ENCODE data around the gene DYNLT2B. TPM values are rescaled to one million over a fixed set of nuclear protein-coding genes. Genes with fewer than 3 reads are reported as not detected.

Gene DYNLT2B
- polyA plus RNA-seq, 1 donor = 15.5 TPM

DNA sequence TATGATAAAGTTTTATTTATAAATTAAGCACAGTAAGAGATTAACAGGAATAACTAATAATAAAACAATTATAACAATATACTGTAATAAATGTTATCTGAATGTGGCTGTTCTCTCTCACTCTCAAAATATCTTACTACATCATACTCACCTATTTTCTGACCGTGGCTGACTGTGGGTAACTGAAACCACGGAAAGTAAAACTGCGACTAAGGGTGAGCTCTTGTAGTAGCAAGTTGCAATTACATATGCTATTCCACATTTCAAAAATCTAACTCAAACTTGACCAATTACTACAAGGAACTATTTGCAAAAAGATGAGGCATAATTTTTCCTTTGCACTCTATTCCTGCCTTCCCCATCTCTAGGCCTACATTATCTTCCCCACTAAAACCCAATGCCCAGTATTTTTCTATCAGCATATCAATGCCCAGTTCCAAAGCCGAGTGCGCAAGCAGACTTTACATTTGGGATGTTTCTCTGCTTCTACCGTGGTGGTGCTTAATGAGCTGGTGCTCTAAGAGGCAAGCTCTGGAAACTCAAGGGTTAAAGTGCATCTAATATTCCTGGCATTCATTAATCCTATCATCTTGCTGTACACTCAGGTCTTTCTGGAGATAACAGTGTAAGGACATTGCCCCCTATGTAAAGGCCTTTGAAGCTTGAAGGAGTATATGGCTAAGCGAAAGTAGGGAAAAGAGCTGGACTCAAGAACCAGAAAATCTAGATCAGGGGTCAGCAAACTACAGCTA is 37.2 kb downstream of the DYNLT2B start:
- no peaks in the 10 kb centered on the region for H3K36me3 ChIP-seq (ENCODE audit: control insufficient read depth, insufficient read depth, low read length)
- no peaks in the 10 kb centered on the region for H3K9me3 ChIP-seq (ENCODE audit: control insufficient read depth, low read depth, low read length)
- WGBS (ENCODE audit: insufficient coverage, low lambda C conversion rate) = 0% methylated on average over 1 of the region's 7 CpGs
- peak; percentile 71 to 84 for DNase-seq
- H3K27me3 ChIP-seq (ENCODE audit: control insufficient read depth, insufficient read depth, low read length) = no peaks in the 10 kb centered on the region
- H3K4me1 ChIP-seq (ENCODE audit: control insufficient read depth, insufficient read depth, low read length) = peaks cover 31% of the 10 kb centered on the region
- no peak overlapping the region for H3K4me3 ChIP-seq (ENCODE audit: low read length)
- H3K27ac ChIP-seq (ENCODE audit: low read length) = peak overlapping the region; percentile 79

DNA sequence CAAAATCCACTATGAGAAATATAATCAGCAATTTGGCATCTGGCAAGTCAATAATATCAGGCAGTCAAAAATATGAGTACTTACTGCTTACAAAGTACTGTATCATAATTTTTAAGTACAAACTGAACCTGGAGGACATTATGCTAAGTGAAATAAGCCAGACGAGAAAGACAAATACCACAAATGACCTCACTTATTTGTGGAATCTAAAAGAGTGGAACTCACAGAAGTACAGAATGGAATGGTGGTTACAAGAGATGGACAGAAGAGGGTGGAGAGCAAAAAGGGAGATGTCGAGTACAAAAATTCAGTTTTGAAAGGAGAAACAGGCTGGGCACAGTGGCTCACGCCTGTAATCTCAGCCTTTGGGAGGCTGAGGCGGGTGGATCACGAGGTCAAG is 42.9 kb downstream of the DYNLT2B start:
- Histone ChIP-seq H3K27me3 (ENCODE audit: control insufficient read depth, insufficient read depth, low read length) (no peaks in the 10 kb centered on the region), H3K4me1 (ENCODE audit: control insufficient read depth, insufficient read depth, low read length) (peaks cover 14% of the 10 kb centered on the region), H3K4me3 (ENCODE audit: low read length) (no peak overlapping the region), H3K9me3 (ENCODE audit: control insufficient read depth, low read depth, low read length) (peaks cover 13% of the 10 kb centered on the region), H3K36me3 (ENCODE audit: control insufficient read depth, insufficient read depth, low read length) (peaks cover 22% of the 10 kb centered on the region), H3K27ac (ENCODE audit: low read length) (no peak overlapping the region)
- 100% methylated on average over 1 of the region's 5 CpGs for WGBS (ENCODE audit: insufficient coverage, low lambda C conversion rate)
- no peak for DNase-seq

DNA sequence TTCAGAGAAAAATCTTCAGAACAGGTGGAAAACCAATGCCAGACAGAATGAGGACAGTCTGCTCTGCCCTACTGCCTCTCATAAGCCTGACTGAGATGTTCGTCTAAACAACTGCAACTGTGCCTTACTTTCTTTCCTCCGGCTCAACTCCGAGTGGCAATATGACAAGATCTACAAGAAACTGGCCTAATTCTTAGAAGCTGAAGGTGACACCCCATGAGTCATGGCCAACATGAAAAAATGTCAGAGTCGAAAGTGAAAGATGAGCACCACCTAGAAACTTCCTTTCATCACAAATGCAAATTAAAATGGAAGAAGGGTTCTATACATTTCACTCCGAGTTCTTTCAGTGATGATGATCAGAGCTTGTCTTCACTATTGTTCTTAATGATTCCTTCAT is 43.5 kb downstream of the DYNLT2B start:
- Histone ChIP-seq H3K27ac (ENCODE audit: low read length) (no peak overlapping the region), H3K4me3 (ENCODE audit: low read length) (no peak overlapping the region), H3K36me3 (ENCODE audit: control insufficient read depth, insufficient read depth, low read length) (peaks cover 25% of the 10 kb centered on the region), H3K4me1 (ENCODE audit: control insufficient read depth, insufficient read depth, low read length) (peaks cover 13% of the 10 kb centered on the region), H3K9me3 (ENCODE audit: control insufficient read depth, low read depth, low read length) (peaks cover 13% of the 10 kb centered on the region), H3K27me3 (ENCODE audit: control insufficient read depth, insufficient read depth, low read length) (no peaks in the 10 kb centered on the region)
- no peak for DNase-seq
- 100% methylated on average over 1 of the region's 5 CpGs for WGBS (ENCODE audit: insufficient coverage, low lambda C conversion rate)

DNA sequence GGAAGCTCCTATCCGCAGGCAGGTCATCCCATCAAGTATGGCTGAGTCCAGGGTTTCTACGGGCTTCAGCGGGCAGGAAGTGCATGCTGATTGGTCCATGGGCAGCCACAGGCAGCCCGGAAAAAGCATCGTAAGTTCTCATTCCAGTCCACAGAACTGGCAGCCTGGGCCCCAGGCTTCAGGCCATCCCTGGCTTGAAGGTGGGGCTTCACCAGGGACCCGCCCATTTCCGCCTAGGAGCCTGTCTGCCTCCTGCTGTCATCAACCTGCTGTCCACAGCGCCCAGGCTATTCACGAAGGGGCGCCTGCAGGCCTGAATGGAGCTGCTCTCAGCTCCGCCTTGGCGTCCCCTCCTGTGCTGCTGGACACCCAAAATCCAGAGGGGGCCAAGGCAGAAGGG is 44.4 kb downstream of the DYNLT2B start:
- peaks cover 5% of the 10 kb centered on the region for H3K4me1 ChIP-seq (ENCODE audit: control insufficient read depth, insufficient read depth, low read length)
- DNase-seq = no peak
- H3K36me3 ChIP-seq (ENCODE audit: control insufficient read depth, insufficient read depth, low read length) = peaks cover 30% of the 10 kb centered on the region
- no peak overlapping the region for H3K27ac ChIP-seq (ENCODE audit: low read length)
- H3K27me3 ChIP-seq (ENCODE audit: control insufficient read depth, insufficient read depth, low read length) = no peaks in the 10 kb centered on the region
- peaks cover 13% of the 10 kb centered on the region for H3K9me3 ChIP-seq (ENCODE audit: control insufficient read depth, low read depth, low read length)
- WGBS (ENCODE audit: insufficient coverage, low lambda C conversion rate) = no CpG with 5 or more reads among the region's 12 CpGs
- H3K4me3 ChIP-seq (ENCODE audit: low read length) = no peak overlapping the region

DNA sequence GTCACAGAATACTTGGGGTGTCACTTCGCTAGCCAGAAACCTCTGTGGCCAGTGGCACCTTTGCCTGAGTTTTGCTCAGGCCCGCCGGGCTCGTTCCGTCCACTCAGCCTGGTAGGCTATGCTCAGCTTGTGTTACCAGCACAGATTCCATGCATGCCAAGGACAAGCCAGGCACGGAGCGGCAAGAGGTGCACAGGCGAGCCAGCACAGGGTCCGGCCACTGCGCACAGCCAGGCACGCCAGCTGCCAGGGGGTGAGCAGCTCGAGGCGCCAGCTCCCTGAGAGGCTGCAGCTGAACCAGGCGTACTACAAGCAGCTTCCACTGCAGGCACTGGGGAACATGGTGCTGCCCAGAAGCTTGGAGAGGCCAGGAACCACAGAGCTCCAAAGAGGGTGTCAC is 45.2 kb downstream of the DYNLT2B start:
- Histone ChIP-seq H3K36me3 (ENCODE audit: control insufficient read depth, insufficient read depth, low read length) (peaks cover 34% of the 10 kb centered on the region), H3K4me1 (ENCODE audit: control insufficient read depth, insufficient read depth, low read length) (no peaks in the 10 kb centered on the region), H3K27ac (ENCODE audit: low read length) (no peak overlapping the region), H3K9me3 (ENCODE audit: control insufficient read depth, low read depth, low read length) (peaks cover 13% of the 10 kb centered on the region), H3K4me3 (ENCODE audit: low read length) (no peak overlapping the region), H3K27me3 (ENCODE audit: control insufficient read depth, insufficient read depth, low read length) (no peaks in the 10 kb centered on the region)
- no CpG with 5 or more reads among the region's 14 CpGs for WGBS (ENCODE audit: insufficient coverage, low lambda C conversion rate)
- DNase-seq = no peak

DNA sequence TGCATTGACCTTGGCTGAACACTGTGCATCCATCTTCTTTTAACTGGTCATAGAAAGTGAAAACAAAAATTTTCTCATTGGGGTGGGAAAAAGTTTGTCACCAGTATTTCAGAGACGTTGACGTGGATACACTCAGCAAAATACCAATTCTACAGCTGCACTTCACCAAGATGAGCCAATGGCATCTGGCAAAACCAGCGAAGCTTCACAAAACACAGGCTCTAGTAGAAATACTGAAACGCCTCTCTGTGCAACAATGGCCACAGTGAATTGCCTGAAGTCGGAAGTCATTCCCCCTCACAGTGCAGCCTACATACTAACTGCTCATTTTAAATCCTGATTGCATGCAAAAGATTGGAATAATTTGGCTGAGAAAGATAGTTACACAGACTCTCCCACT is 47.5 kb downstream of the DYNLT2B start:
- Histone ChIP-seq H3K4me1 (ENCODE audit: control insufficient read depth, insufficient read depth, low read length) (no peaks in the 10 kb centered on the region), H3K36me3 (ENCODE audit: control insufficient read depth, insufficient read depth, low read length) (peaks cover 45% of the 10 kb centered on the region), H3K4me3 (ENCODE audit: low read length) (no peak overlapping the region), H3K27me3 (ENCODE audit: control insufficient read depth, insufficient read depth, low read length) (no peaks in the 10 kb centered on the region), H3K27ac (ENCODE audit: low read length) (no peak overlapping the region), H3K9me3 (ENCODE audit: control insufficient read depth, low read depth, low read length) (peaks cover 13% of the 10 kb centered on the region)
- no peak for DNase-seq
- WGBS (ENCODE audit: insufficient coverage, low lambda C conversion rate) = no CpG with 5 or more reads among the region's 5 CpGs

DNA sequence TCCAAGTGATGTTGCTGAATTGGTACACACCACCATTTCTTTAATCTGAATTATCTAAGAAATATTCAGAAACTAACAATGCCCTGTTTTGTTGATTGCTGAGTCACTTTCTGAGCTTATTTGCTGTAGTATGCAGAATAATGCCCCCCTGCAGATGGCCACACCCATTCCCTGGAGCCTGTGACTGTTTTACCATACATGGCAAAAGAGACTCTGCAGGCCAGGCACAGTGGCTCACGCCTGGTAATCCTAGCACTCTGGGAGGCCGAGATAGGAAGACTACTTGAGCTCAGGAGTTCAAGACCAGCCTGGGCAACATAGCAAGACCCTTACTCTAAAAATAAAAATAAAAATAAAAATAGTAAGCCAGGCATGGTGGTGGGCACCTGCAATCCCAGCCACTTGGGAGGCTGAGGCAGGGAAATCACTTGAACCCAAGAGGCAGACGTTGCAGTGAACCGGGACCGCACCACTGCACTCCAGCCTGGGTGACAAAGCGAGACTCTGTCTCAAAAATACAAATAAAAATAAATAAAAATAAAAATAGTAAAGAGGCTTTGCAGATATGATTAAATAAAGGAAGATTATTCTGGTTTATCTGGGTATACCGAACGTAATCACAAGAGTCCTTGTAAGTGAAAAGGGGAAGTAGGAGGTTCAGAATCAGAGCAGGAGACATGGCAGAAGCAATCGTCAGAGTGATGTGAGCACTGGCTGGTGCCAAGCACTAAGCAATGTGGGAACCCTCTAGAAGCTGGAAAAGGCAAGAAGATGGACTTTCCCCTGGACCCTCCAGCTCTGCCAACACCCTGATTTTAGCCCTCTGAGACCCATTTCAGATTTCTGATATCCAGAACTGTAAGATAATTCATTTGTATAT is 49.5 kb downstream of the DYNLT2B start:
- WGBS (ENCODE audit: insufficient coverage, low lambda C conversion rate) = 100% methylated on average over 2 of the region's 9 CpGs
- Histone ChIP-seq H3K36me3 (ENCODE audit: control insufficient read depth, insufficient read depth, low read length) (peaks cover 47% of the 10 kb centered on the region), H3K4me1 (ENCODE audit: control insufficient read depth, insufficient read depth, low read length) (no peaks in the 10 kb centered on the region), H3K27me3 (ENCODE audit: control insufficient read depth, insufficient read depth, low read length) (no peaks in the 10 kb centered on the region), H3K9me3 (ENCODE audit: control insufficient read depth, low read depth, low read length) (peaks cover 7% of the 10 kb centered on the region), H3K27ac (ENCODE audit: low read length) (no peak overlapping the region), H3K4me3 (ENCODE audit: low read length) (no peak overlapping the region)
- DNase-seq = no peak

DNA sequence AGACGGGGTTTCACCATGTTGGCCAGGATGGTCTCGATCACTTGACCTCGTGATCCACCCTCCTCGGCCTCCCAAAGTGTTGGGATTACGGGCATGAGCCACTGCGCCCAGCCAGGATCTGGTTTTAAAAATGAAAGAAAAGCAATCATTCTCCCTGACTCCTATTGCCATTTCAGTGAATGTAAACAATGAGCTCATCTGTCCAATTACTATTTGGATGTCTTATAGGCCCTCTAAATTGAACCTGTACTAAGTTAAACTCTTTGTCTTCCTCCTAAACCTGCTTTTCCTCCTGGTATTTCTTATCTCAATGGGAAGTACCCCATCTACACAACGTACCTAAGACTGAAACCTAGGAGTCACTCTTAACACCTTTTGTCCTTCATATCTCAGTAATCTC is 54.2 kb downstream of the DYNLT2B start:
- no peak overlapping the region for H3K4me3 ChIP-seq (ENCODE audit: low read length)
- 80% methylated on average over 1 of the region's 7 CpGs for WGBS (ENCODE audit: insufficient coverage, low lambda C conversion rate)
- H3K4me1 ChIP-seq (ENCODE audit: control insufficient read depth, insufficient read depth, low read length) = no peaks in the 10 kb centered on the region
- no peak overlapping the region for H3K27ac ChIP-seq (ENCODE audit: low read length)
- no peak for DNase-seq
- H3K36me3 ChIP-seq (ENCODE audit: control insufficient read depth, insufficient read depth, low read length) = peaks cover 24% of the 10 kb centered on the region
- no peaks in the 10 kb centered on the region for H3K9me3 ChIP-seq (ENCODE audit: control insufficient read depth, low read depth, low read length)
- H3K27me3 ChIP-seq (ENCODE audit: control insufficient read depth, insufficient read depth, low read length) = no peaks in the 10 kb centered on the region

DNA sequence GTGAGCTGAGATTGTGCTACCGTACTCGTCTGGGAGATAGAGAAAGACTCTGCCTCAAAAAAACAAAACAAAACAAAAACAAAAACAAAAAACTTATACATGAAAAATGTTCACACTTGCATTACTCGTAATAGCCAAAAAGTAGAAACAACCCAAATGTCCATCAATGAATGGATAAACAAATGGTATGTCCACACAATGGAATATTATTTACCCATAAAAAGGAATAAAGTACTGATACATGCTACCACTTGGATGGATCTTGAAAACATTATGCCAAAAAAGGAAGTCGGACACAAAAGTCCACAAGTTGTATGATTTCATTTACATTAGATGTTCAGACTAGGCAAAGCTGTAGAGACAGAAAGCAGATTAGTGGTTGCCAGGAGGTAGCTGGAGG is 57.3 kb downstream of the DYNLT2B start:
- no peak overlapping the region for H3K4me3 ChIP-seq (ENCODE audit: low read length)
- WGBS (ENCODE audit: insufficient coverage, low lambda C conversion rate) = 92% methylated on average over 2 of the region's 4 CpGs
- no peaks in the 10 kb centered on the region for H3K4me1 ChIP-seq (ENCODE audit: control insufficient read depth, insufficient read depth, low read length)
- no peaks in the 10 kb centered on the region for H3K9me3 ChIP-seq (ENCODE audit: control insufficient read depth, low read depth, low read length)
- H3K27me3 ChIP-seq (ENCODE audit: control insufficient read depth, insufficient read depth, low read length) = no peaks in the 10 kb centered on the region
- no peak for DNase-seq
- H3K36me3 ChIP-seq (ENCODE audit: control insufficient read depth, insufficient read depth, low read length) = peaks cover 17% of the 10 kb centered on the region
- no peak overlapping the region for H3K27ac ChIP-seq (ENCODE audit: low read length)

DNA sequence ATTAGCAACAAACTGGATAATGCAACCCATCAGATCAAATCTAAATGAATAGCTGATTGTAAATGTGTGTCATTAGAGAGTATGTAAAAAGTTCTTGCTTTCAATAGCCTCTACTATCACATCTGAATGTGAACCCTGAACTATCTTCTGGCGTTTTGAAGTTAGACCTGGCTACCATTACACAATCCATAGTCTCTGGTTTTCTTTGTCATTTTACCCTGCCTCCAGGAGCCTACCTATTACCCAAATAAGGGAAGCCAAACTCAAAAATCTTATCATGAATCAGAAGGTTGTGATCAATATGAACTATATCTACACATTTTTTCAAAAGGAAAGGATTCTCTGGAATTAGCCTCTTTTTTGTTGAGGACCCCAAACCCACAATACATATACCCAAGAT is 62.3 kb downstream of the DYNLT2B start:
- peak in 1 of 2 donors; percentile 23 for DNase-seq
- no peak overlapping the region for H3K27ac ChIP-seq (ENCODE audit: low read length)
- H3K36me3 ChIP-seq (ENCODE audit: control insufficient read depth, insufficient read depth, low read length) = peaks cover 11% of the 10 kb centered on the region
- no peaks in the 10 kb centered on the region for H3K9me3 ChIP-seq (ENCODE audit: control insufficient read depth, low read depth, low read length)
- peaks cover 6% of the 10 kb centered on the region for H3K4me1 ChIP-seq (ENCODE audit: control insufficient read depth, insufficient read depth, low read length)
- no peak overlapping the region for H3K4me3 ChIP-seq (ENCODE audit: low read length)
- WGBS (ENCODE audit: insufficient coverage, low lambda C conversion rate) = no CpG with 5 or more reads among the region's 1 CpG
- no peaks in the 10 kb centered on the region for H3K27me3 ChIP-seq (ENCODE audit: control insufficient read depth, insufficient read depth, low read length)

Measured in large intestine (tissue), 3 donors.